ENCODE measurements around the gene IGSF3. TPM values are rescaled to one million over a fixed set of nuclear protein-coding genes. Genes with fewer than 3 reads are reported as not detected.

IGSF3 gene
- total and polyA plus RNA-seq, 2 of the 8 experiments (the other 6 are each of a cell fraction or from before 2014, with no cell fraction given): 30.0 to 32.2 TPM

DNA sequence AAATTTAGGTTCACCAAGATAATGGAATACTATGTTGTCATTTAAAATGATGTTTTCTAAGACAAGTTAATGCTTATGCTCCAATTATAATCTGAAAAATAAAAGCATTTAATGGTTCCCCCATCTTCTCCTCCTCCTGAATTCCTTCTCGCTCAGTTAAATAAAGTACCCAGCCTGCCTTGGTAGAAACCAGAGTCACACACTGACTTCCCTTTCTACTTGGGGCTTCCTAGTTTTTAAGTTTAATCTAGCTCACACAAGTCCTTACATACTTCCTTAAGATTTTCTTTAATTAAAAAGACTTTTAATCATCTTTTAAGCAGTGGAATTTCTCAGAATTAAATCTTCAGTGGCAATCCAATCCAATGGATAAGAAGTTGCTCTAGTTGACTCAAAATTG, 129.6 kb downstream of the IGSF3 start (continued):
- TF ChIP-seq MAFK (IDR thresholded peaks at IDR 0.05; ENCODE audit: low read depth, low read length) (no peak), BRCA1 (IDR thresholded peaks at IDR 0.05; ENCODE audit: low read depth, low read length) (no peak), NANOG (IDR thresholded peaks at IDR 0.05; ENCODE audit: insufficient read depth, low read depth, low read length, poor library complexity, severe bottlenecking) (no peak)
- TF ChIP-seq, protein P1, sequence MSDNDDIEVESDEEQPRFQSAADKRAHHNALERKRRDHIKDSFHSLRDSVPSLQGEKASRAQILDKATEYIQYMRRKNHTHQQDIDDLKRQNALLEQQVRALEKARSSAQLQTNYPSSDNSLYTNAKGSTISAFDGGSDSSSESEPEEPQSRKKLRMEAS (IDR thresholded peaks at IDR 0.05): no peak

Data from H1 (cell line).